ENCODE data around the gene CCDC18.
"Not testable (repeated sequence)": the region's sequence is repeated elsewhere in the genome, so short reads cannot be mapped to it uniquely, and the experiment has no call there.

CCDC18 gene

DNA sequence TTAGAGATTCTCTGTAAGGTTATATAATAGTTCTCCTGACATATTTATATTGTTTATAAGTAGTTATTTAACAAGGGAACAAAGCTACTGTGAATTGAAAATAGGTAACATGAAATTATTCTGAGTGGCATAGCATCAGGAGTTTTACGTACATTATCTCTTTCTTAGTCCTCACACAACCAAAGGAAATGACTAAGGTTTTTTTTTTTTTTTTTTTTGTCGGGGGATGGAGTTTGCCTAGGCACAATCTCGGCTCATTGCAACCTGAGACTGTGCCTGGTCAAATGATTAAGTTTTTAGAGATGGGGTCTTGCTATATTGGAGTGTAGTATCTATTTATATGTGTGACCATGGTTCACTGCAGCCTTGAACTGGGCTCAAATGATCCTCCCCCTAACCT lies 25.2 kb upstream of the CCDC18 start:
- Mint-ChIP-seq H3K27me3 (no peaks in the 10 kb centered on the region), H3K36me3 (ENCODE audit: low read depth) (peaks cover 56% of the 10 kb centered on the region), H3K4me1 (ENCODE audit: low read depth) (peaks cover 15% of the 10 kb centered on the region), H3K27ac (peak overlapping the region; percentile 68), H3K4me3 (no peak overlapping the region), H3K9me3 (no peaks in the 10 kb centered on the region)

DNA sequence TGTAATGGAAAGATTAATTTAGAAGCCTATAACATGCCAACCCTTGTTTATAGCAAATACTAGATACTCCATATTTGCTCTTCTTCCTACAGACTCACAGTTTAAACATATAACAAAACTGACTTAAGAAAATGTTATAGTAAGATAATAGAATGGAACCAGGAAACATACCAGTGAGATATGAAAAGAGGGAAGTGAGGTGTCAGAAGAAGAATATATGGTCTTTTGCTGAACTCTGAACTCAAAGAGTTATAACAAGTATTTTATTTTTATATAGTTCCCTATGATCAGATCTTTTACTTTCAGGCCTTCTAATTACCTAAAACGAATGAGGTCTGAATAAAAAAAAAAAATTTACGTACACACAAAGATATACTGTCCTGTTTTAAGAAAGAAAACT lies 21.2 kb upstream of the CCDC18 start:
- no peaks in the 10 kb centered on the region for H3K27me3 Mint-ChIP-seq
- H3K4me1 Mint-ChIP-seq (ENCODE audit: low read depth): peaks cover 15% of the 10 kb centered on the region
- H3K36me3 Mint-ChIP-seq (ENCODE audit: low read depth): peaks cover 37% of the 10 kb centered on the region
- no peak overlapping the region for H3K27ac Mint-ChIP-seq
- H3K4me3 Mint-ChIP-seq: no peak overlapping the region
- no peaks in the 10 kb centered on the region for H3K9me3 Mint-ChIP-seq

DNA sequence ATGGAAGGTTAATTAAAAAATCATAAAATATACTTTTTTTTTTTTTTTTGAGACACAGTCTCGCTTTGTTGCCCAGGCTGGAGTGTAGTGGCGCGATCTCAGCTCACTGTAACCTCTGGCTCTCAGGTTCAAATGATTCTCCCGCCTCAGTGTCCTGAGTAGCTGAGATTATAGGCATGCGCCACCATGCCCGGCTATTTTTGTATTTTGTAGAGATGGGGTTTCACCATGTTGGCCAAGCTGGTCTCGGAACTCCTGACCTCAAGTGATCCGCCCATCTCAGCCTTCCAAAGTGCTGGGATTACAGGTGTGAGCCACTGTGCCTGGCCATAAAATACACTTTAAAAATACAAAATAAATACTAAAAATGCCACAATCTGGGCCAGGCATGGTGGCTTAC lies 17.2 kb upstream of the CCDC18 start:
- not testable (repeated sequence) for H3K27ac Mint-ChIP-seq, H3K4me3 Mint-ChIP-seq, H3K27me3 Mint-ChIP-seq
- Mint-ChIP-seq H3K4me1 (ENCODE audit: low read depth) (peaks cover 22% of the 10 kb centered on the region), H3K36me3 (ENCODE audit: low read depth) (peaks cover 50% of the 10 kb centered on the region), H3K9me3 (peaks cover 15% of the 10 kb centered on the region)

DNA sequence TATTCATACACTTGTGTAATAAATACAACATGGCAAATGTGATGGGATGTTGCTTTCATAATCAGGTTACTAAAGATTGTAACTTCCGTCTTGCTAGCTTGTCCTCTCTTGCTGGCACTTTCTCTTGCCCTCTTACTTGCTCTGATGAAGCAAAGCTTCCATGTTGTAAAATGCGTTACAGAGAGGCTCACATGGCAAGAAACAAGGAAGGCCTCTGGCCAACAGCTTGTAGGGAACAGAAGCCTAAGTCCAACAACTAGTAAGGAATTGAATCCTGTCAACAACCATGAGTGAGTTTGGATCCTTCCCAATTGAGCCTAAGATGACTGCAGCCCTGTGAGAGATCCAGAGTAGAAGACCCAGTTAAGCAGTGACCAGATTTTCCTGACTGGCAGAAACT lies 15.7 kb upstream of the CCDC18 start:
- peaks cover 50% of the 10 kb centered on the region for H3K36me3 Mint-ChIP-seq (ENCODE audit: low read depth)

DNA sequence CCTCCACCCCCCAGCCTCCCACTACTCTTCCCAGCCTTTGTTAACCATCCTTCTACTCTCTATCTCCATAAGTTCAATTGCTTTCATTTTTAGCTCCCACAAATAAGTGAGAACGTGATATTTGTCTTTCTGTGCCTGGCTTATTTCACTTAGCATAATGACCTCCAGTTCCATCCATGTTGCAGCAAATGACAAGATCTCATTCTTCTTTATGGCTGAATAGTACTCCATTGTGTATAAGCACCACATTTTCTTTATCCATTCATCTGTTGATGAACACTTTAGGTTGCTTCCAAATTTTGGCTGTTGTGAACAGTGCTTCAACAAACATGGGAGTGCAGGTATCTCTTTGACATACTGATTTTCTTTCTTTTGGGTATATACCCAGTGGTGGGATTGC lies 14.6 kb upstream of the CCDC18 start:
- Mint-ChIP-seq H3K9me3 (peaks cover 15% of the 10 kb centered on the region), H3K4me1 (ENCODE audit: low read depth) (peaks cover 39% of the 10 kb centered on the region), H3K36me3 (ENCODE audit: low read depth) (peaks cover 52% of the 10 kb centered on the region)
- not testable (repeated sequence) for H3K27ac Mint-ChIP-seq, H3K4me3 Mint-ChIP-seq, H3K27me3 Mint-ChIP-seq

More for the DNA sequence above, 15.7 kb upstream of the CCDC18 start:
- Mint-ChIP-seq H3K27me3 (no peaks in the 10 kb centered on the region), H3K9me3 (peaks cover 15% of the 10 kb centered on the region), H3K27ac (no peak overlapping the region), H3K4me3 (no peak overlapping the region), H3K4me1 (ENCODE audit: low read depth) (peaks cover 35% of the 10 kb centered on the region)

DNA sequence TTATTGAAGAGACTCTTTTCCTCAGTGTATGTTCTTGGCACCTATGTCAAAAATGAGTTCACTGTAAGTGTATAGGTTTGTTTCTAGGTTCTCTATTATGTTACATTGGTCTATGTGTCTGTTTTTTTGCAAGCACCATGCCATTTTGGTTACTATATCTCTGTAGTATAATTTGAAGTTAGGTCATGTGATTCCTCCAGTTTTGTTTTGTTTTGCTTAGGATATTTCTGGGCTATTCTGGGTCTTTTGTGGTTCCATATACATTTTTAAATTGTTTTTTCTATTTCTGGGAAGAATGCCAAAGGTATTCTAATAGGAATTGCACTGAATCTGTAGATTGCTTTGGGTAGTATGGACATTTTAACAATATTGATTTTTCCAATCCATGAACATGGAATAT lies 13.5 kb upstream of the CCDC18 start:
- H3K4me1 Mint-ChIP-seq (ENCODE audit: low read depth): peaks cover 48% of the 10 kb centered on the region
- no peaks in the 10 kb centered on the region for H3K27me3 Mint-ChIP-seq

DNA sequence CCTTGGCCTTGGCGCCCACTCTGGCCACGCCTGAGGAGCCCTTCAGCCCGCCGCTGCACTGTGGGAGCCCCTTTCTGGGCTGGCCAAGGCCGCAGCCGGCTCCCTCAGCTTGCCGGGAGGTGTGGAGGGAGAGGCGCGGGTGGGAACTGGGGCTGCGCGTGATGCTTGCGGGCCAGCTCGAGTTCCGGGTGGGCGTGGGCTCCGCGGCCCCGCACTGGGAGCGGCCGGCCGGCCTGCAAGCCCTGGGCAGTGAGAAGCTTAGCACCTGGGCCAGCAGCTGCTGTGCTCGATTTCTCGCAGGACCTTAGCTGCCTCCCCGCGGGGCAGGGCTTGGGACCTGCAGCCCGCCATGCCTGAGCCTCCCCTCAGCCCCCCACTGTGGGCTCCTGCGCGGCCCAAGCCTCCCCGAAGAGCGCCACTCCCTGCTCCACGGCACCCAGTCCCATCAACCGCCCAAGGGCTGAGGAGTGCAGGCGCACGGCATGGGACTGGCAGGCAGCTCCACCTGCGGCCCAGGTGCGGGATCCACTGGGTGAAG lies 10.3 kb upstream of the CCDC18 start:
- peaks cover 15% of the 10 kb centered on the region for H3K9me3 Mint-ChIP-seq
- not testable (repeated sequence) for H3K27ac Mint-ChIP-seq, H3K27me3 Mint-ChIP-seq
- peaks cover 63% of the 10 kb centered on the region for H3K4me1 Mint-ChIP-seq (ENCODE audit: low read depth)
- H3K4me3 Mint-ChIP-seq: peak overlapping the region; percentile 82
- peaks cover 64% of the 10 kb centered on the region for H3K36me3 Mint-ChIP-seq (ENCODE audit: low read depth)

More for the DNA sequence above, 13.5 kb upstream of the CCDC18 start:
- Mint-ChIP-seq H3K27ac (no peak overlapping the region), H3K36me3 (ENCODE audit: low read depth) (peaks cover 51% of the 10 kb centered on the region), H3K4me3 (no peak overlapping the region), H3K9me3 (peaks cover 15% of the 10 kb centered on the region)

DNA sequence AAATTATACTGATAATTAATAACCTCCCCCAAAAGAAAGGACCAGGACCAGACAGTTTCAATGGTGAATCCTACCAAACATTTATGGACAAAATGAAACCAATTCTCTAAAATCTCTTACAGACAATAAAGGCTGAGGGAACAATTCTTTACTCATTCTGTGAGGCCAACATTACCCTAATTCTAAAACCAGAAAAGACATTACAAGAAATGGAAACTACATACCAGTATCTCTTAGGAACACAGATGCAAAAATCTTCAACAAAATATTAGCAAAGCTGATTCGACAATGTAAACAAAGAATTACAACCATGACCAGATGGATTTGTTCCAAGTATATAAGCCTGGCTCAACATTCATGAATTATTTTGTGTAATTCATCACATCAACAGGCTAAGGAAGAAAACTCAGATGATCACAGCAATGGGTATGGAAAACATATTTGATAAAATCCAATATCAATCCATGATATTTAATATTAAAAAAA lies 8.9 kb upstream of the CCDC18 start:
- H3K27me3 Mint-ChIP-seq: no peaks in the 10 kb centered on the region
- H3K4me1 Mint-ChIP-seq (ENCODE audit: low read depth): peaks cover 63% of the 10 kb centered on the region
- H3K27ac Mint-ChIP-seq: peak overlapping the region; percentile 81
- peaks cover 11% of the 10 kb centered on the region for H3K9me3 Mint-ChIP-seq
- H3K36me3 Mint-ChIP-seq (ENCODE audit: low read depth): peaks cover 62% of the 10 kb centered on the region
- peak overlapping the region; percentile 82 for H3K4me3 Mint-ChIP-seq

DNA sequence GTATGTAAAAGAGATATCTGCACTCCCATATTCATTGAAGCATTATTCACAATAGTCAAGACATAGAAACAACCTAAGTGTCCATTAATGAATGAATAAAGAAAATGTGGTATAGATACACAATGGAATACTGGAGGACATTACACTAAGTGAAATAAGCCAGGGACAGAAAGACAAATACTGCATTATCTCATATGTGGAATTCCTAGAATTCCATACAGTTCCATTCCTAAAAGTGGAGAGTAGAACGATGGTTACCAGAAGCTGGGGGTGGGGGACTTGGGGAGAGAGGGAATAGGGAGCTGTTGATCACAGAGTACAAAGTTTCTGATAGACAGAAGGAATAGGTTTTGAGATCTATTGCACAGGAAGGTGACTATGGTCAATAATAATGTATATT lies 7.7 kb upstream of the CCDC18 start:
- Mint-ChIP-seq H3K4me3 (no peak overlapping the region), H3K36me3 (ENCODE audit: low read depth) (peaks cover 54% of the 10 kb centered on the region), H3K27me3 (no peaks in the 10 kb centered on the region), H3K27ac (no peak overlapping the region), H3K9me3 (peaks cover under 1% of the 10 kb centered on the region), H3K4me1 (ENCODE audit: low read depth) (peaks cover 68% of the 10 kb centered on the region)

DNA sequence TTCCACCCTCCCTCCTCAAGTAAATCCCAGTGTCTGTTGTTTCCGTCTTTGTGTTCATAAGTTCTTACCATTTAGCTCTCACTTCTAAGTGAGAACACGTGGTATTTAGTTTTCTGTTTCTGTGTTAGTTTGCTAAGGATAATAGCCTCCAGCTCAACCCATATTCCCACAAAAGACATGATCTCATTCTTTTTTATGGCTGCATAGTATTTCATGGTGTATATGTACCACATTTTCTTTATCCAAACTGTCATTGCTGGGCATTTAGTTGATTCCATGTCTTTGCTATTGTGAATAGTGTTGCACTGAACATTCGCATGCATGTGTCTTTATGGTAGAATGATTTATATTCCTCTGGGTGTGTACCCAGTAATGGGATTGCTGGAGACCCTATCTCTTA lies 5.9 kb upstream of the CCDC18 start:
- H3K27me3 Mint-ChIP-seq, H3K9me3 Mint-ChIP-seq, H3K4me3 Mint-ChIP-seq, H3K27ac Mint-ChIP-seq: not testable (repeated sequence)
- H3K4me1 Mint-ChIP-seq (ENCODE audit: low read depth): peaks cover 66% of the 10 kb centered on the region
- peaks cover 56% of the 10 kb centered on the region for H3K36me3 Mint-ChIP-seq (ENCODE audit: low read depth)

DNA sequence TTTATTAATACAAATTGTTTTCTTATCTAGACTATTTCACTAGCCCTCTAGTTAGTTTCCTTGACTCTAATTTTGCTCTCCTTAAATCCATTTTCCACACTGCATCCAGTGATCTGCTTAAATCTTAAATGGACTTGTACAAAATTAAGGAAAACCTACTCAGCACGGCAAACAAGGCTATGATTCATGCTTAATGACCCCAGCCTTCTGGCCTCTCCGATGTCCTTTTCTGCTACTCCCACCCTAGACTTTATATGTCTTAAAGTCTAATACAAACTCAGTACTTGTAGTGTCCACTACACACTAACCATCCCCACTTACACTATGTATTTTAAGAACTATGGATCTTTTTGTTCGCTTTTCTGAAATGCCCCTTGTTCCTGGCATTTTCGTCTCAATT lies 2.5 kb upstream of the CCDC18 start:
- H3K36me3 Mint-ChIP-seq (ENCODE audit: low read depth): peaks cover 41% of the 10 kb centered on the region
- peak overlapping the region; percentile 95 for H3K4me3 Mint-ChIP-seq
- no peaks in the 10 kb centered on the region for H3K27me3 Mint-ChIP-seq
- peak overlapping the region; percentile 70 for H3K27ac Mint-ChIP-seq
- no peaks in the 10 kb centered on the region for H3K9me3 Mint-ChIP-seq
- peaks cover 62% of the 10 kb centered on the region for H3K4me1 Mint-ChIP-seq (ENCODE audit: low read depth)

DNA sequence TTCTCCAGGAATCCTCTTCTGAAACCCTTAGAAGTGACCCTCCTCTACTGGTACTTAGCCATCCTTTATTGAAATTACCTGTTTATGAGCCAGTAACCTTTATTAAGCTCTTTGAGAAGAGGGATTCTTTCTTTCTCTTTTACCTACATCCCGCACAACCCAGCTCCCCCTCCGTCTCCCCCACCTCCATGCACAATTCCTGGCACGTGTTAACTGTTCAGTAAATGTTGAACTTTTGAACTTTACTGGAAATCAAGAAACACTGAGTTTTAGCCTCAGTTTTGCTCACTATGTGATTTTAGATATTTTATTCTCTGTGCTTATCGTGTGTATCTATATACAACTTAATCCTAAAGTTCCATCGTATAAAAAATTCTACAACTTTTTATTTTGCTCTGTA lies 2.1 kb upstream of the CCDC18 start:
- Mint-ChIP-seq H3K36me3 (ENCODE audit: low read depth) (peaks cover 41% of the 10 kb centered on the region), H3K9me3 (no peaks in the 10 kb centered on the region), H3K27ac (peak overlapping the region; percentile 99), H3K27me3 (no peaks in the 10 kb centered on the region), H3K4me1 (ENCODE audit: low read depth) (peaks cover 60% of the 10 kb centered on the region), H3K4me3 (peak overlapping the region; percentile 95)

DNA sequence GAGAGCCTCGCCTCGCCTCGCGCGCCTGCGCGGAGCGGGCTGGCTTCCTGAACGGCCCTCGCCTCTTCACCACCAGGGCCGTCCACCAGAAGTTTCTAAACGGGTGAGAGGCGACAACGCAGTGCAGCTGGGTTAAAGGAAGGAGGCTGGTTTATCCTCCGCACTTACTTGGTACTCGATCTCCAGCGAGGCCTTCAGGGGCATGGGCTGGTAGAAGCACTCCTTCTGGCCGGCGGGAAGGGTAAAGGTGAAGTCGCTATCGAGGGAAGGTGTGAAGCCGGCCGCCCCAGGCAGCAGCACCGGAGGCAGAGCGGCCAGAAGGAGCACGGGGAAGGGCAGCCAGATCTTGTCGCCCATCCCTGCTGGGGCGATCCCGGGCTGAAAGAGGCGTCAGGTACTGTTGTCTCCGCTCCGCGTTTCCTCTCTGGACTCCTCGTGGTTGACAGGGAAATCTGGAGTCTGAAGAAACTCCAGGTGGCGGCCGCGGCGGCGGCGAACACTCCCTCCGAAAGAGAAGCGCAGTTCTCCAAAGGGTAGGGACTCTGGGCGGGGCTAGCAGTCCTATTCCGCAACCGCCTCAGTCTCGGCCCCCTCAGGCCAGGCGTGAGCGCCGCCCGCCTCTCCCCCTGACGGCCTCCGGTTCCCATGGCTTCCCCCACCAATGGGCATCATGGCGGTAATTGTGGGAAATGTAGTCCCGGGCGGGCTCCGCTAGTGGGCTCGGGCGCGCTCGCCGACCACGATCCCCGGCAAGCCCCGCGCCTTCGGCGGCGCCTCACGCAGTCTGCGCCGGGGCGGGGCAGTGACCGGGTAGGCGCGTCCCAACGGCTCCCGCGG lies 420 bp upstream of the CCDC18 start, which contains the start of gene TMED5:
Gene TMED5 (minus strand): TSS at position 528 of the 837 bp plus-strand sequence. CDS start 171 bp downstream, at position 357.
- Mint-ChIP-seq H3K27me3 (no peaks in the 10 kb centered on the region), H3K4me1 (ENCODE audit: low read depth) (peaks cover 59% of the 10 kb centered on the region), H3K36me3 (ENCODE audit: low read depth) (peaks cover 40% of the 10 kb centered on the region)

DNA sequence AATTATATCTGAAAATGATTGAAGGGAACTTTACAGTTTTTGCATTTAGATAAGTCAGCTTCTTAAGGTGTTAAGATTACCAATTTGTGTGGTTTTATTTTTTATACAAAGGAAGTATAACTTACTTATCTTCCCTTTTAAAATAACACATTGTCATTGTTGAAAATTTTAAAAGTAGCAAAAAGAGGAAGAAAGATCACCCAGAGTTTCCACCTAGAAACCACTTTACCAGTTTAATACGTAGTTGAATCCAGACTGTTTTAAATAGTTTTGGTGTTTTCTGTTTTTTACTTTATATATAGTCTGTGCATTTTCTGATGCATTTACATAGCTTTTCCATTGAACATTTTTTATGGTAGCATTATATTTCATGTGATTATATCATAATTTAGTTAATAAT lies 6.1 kb downstream of the CCDC18 start:
- Mint-ChIP-seq H3K9me3 (no peaks in the 10 kb centered on the region), H3K27me3 (no peaks in the 10 kb centered on the region), H3K4me1 (ENCODE audit: low read depth) (peaks cover 39% of the 10 kb centered on the region), H3K27ac (no peak overlapping the region), H3K4me3 (no peak overlapping the region), H3K36me3 (ENCODE audit: low read depth) (peaks cover 55% of the 10 kb centered on the region)

More for the DNA sequence above, 420 bp upstream of the CCDC18 start, which contains the start of gene TMED5:
- Mint-ChIP-seq H3K9me3 (no peaks in the 10 kb centered on the region), H3K27ac (peak within 1 kb of the TSS; percentile 99), H3K4me3 (peak within 1 kb of the TSS; percentile 95)

DNA sequence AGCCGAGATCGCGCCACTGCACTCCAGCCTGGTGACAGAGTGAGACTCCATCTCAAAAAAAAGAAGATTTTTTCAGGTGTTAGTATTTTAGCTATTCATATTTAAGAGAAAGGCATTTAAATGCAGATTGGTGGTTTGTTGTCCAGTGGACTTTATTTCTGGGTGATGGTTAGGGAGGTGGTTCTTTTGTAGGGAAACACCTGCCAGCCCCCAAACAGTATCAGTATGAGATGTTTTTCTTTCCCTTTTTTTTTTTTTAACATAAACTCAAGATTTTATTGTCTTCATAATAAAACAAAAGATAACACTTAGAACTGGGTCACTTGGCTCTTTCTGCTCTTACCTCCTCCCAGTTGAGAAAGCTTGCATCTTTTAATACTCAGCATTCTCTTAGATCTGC lies 9.9 kb downstream of the CCDC18 start:
- Mint-ChIP-seq H3K4me3 (no peak overlapping the region), H3K4me1 (ENCODE audit: low read depth) (peaks cover 14% of the 10 kb centered on the region), H3K9me3 (no peaks in the 10 kb centered on the region), H3K27ac (no peak overlapping the region), H3K27me3 (no peaks in the 10 kb centered on the region), H3K36me3 (ENCODE audit: low read depth) (peaks cover 72% of the 10 kb centered on the region)
